HG03159 (cell line): ENCODE results near the gene TK1.
A peak's percentile ranks its signal among the peaks of the same experiment; 100 is the strongest.

ENCODE experiments used
- ATAC-seq: cut with Tn5 transposase; IDR thresholded peaks from one replicate; pipeline ENCODE4 v1.9.1; 2021; ENCODE audit warnings: mild to moderate bottlenecking, moderate library complexity; ENCODE audit not compliant: unreplicated experiment

Gene TK1

GRCh38 chr17:78223061-78223460, 36.2 kb upstream of the TK1 start:
- ATAC-seq, result no peak

GRCh38 chr17:78219396-78220150, 32.7 kb upstream of the TK1 start:
- ATAC-seq, result no peak

- no peak for ATAC-seq
These were observed 27.8 kb upstream of the TK1 start for GRCh38 chr17:78214706-78215061.

- ATAC-seq, result peak; percentile 89
These were observed 27.3 kb upstream of the TK1 start, which contains the start of gene BIRC5 for GRCh38 chr17:78214016-78214705. Gene BIRC5, plus strand, starts transcription at chr17:78214253. Its CDS starts 64 bp downstream, at chr17:78214317.

GRCh38 chr17:78211032-78211431, 24.2 kb upstream of the TK1 start:
- ATAC-seq, result no peak

GRCh38 chr17:78210111-78210510, 23.3 kb upstream of the TK1 start:
- no peak for ATAC-seq

GRCh38 chr17:78208486-78208885, 21.6 kb upstream of the TK1 start:
- no peak for ATAC-seq

- ATAC-seq, result no peak
These were observed 19.4 kb upstream of the TK1 start for GRCh38 chr17:78206298-78206697.

GRCh38 chr17:78205124-78205775, 18.4 kb upstream of the TK1 start:
- ATAC-seq, result no peak

GRCh38 chr17:78204387-78205123, 17.7 kb upstream of the TK1 start:
- no peak for ATAC-seq

GRCh38 chr17:78202666-78203065, 15.8 kb upstream of the TK1 start:
- ATAC-seq, result no peak

GRCh38 chr17:78200451-78200850, 13.6 kb upstream of the TK1 start:
- ATAC-seq, result no peak

GRCh38 chr17:78197147-78197832, 10.4 kb upstream of the TK1 start:
- no peak for ATAC-seq

- no peak for ATAC-seq
These were observed 9.9 kb upstream of the TK1 start for GRCh38 chr17:78196716-78197115.

- no peak for ATAC-seq
These were observed 716 bp downstream of the TK1 start for GRCh38 chr17:78185981-78186691.

GRCh38 chr17:78184868-78185267, 2.0 kb downstream of the TK1 start:
- ATAC-seq, result no peak

- ATAC-seq, result no peak
These were observed 2.5 kb downstream of the TK1 start for GRCh38 chr17:78184351-78184750.

GRCh38 chr17:78183916-78184315, 2.9 kb downstream of the TK1 start:
- ATAC-seq, result no peak

GRCh38 chr17:78182504-78182903, 4.3 kb downstream of the TK1 start:
- ATAC-seq, result no peak

GRCh38 chr17:78180508-78180907, 6.3 kb downstream of the TK1 start:
- no peak for ATAC-seq
